ENCODE results near the gene ASCL1. TPM values are rescaled to one million over a fixed set of nuclear protein-coding genes. Genes with fewer than 3 reads are reported as not detected.

ASCL1 gene
- total and polyA plus RNA-seq, 2 experiments from 2014 or later: not detected

DNA sequence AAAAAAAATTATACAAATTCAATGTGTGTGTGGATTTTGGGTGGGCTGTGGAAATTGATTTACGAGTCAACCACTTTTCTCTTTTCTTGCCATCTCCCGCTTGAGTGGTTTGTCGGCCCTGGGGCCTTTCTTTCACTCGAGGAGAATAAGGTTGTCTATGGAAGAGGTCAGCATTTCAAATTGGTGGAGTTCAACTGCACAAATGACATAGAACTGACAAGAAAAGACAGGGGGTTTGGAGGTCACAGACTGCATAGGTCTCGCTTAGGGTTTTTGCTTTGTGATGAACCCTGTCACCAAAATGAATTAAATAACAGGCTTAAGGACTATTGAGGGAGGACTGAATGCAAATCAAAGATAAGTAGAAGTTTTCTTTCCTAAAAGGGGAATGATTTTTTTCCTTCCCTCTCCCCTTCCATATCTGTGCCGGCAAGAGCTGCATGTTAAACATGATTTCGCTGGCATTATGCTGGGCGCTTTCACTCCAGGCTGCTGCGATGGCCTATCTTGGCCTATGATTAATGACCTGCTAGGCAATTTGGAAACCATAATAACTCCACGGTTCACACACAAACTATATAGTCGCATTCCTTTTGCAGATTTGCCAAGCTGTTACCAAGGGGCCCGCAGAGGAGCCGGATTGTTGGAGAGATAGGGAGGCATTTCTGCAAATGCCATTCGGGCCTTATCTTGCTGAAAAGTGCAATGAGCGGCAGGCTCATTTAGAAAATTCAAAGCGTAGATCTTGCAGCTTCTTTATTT is 20.7 kb downstream of the ASCL1 start:
- DNase-seq (ENCODE audit: low read depth in 1 of 2, low spot score in 1 of 2): no peak
- H3K4me1 ChIP-seq (ENCODE audit: low read depth): no peaks in the 10 kb centered on the region
- TF ChIP-seq, protein P1, sequence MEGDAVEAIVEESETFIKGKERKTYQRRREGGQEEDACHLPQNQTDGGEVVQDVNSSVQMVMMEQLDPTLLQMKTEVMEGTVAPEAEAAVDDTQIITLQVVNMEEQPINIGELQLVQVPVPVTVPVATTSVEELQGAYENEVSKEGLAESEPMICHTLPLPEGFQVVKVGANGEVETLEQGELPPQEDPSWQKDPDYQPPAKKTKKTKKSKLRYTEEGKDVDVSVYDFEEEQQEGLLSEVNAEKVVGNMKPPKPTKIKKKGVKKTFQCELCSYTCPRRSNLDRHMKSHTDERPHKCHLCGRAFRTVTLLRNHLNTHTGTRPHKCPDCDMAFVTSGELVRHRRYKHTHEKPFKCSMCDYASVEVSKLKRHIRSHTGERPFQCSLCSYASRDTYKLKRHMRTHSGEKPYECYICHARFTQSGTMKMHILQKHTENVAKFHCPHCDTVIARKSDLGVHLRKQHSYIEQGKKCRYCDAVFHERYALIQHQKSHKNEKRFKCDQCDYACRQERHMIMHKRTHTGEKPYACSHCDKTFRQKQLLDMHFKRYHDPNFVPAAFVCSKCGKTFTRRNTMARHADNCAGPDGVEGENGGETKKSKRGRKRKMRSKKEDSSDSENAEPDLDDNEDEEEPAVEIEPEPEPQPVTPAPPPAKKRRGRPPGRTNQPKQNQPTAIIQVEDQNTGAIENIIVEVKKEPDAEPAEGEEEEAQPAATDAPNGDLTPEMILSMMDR (IDR thresholded peaks at IDR 0.05; ENCODE audit: low read depth, low read length): no peak
- H3K9me3 ChIP-seq (ENCODE audit: low read depth): no peaks in the 10 kb centered on the region
- no peak overlapping the region for H3K27ac ChIP-seq
- H3K36me3 ChIP-seq: no peaks in the 10 kb centered on the region
- peaks cover 23% of the 10 kb centered on the region for H3K27me3 ChIP-seq
- H3K4me3 ChIP-seq: no peak overlapping the region

GRCh38 chr12:102980350-102980749 is 22.9 kb downstream of the ASCL1 start:
- Histone ChIP-seq H3K27me3 (peaks cover 22% of the 10 kb centered on the region), H3K36me3 (no peaks in the 10 kb centered on the region), H3K9me3 (ENCODE audit: low read depth) (no peaks in the 10 kb centered on the region), H3K4me3 (no peak overlapping the region), H3K27ac (no peak overlapping the region), H3K4me1 (ENCODE audit: low read depth) (no peaks in the 10 kb centered on the region)
- TF ChIP-seq, protein P1 (IDR thresholded peaks at IDR 0.05; ENCODE audit: low read depth, low read length): no peak
- no peak for DNase-seq (ENCODE audit: low read depth in 1 of 2, low spot score in 1 of 2)

DNA sequence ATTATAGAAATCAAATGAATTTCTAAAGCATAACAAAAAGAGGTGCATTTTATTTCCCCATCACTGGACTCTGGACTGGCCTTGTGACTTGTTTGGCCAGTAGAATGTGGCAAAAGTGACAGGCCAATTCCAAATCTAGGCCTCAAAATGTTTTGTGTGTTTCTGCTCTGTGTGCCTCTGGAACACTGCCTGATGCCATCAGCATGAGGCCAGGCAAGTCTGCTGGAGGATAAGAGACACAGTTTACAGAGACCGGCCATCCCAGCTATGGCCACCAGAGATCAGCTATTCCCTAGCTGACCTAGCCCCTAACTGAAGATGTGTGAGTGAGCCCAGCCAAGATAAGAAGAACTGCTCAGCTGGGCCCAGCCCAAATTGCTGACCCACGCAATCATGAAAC is 32.9 kb downstream of the ASCL1 start:
- Histone ChIP-seq H3K27me3 (peaks cover 4% of the 10 kb centered on the region), H3K9me3 (ENCODE audit: low read depth) (no peaks in the 10 kb centered on the region), H3K36me3 (no peaks in the 10 kb centered on the region), H3K4me1 (ENCODE audit: low read depth) (no peaks in the 10 kb centered on the region), H3K27ac (no peak overlapping the region), H3K4me3 (no peak overlapping the region)
- no peak for DNase-seq (ENCODE audit: low read depth in 1 of 2, low spot score in 1 of 2)
- TF ChIP-seq, protein P1 (IDR thresholded peaks at IDR 0.05; ENCODE audit: low read depth, low read length): no peak

GRCh38 chr12:102992297-102992696 is 34.8 kb downstream of the ASCL1 start:
- Histone ChIP-seq H3K9me3 (ENCODE audit: low read depth) (no peaks in the 10 kb centered on the region), H3K36me3 (no peaks in the 10 kb centered on the region), H3K27ac (no peak overlapping the region), H3K4me1 (ENCODE audit: low read depth) (no peaks in the 10 kb centered on the region), H3K27me3 (peaks cover 4% of the 10 kb centered on the region), H3K4me3 (no peak overlapping the region)
- TF ChIP-seq, protein P1 (IDR thresholded peaks at IDR 0.05; ENCODE audit: low read depth, low read length): no peak
- no peak for DNase-seq (ENCODE audit: low read depth in 1 of 2, low spot score in 1 of 2)

DNA sequence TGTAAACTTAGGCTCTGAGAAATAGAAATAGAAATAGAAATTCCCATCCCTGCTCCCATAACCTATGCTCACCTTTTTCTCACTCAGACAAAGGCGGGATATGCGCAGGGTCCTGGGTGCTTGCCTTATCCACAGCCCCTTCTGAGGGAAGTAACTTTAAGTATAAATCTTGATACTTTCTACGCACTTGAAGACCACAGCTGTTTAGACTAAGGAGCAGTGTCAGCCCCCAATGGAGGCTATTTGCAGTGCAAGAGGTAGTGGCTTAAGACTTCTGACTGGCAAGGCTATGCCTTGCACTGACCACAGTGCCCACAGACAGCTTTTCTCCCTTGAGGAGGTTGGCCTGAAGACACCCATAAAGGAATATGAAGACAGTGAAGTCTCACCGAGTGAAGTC is 35.2 kb downstream of the ASCL1 start:
- Histone ChIP-seq H3K27ac (no peak overlapping the region), H3K9me3 (ENCODE audit: low read depth) (no peaks in the 10 kb centered on the region), H3K4me3 (no peak overlapping the region), H3K36me3 (no peaks in the 10 kb centered on the region), H3K4me1 (ENCODE audit: low read depth) (no peaks in the 10 kb centered on the region), H3K27me3 (peaks cover 4% of the 10 kb centered on the region)
- TF ChIP-seq, protein P1 (IDR thresholded peaks at IDR 0.05; ENCODE audit: low read depth, low read length): no peak
- DNase-seq (ENCODE audit: low read depth in 1 of 2, low spot score in 1 of 2): no peak

Measured in cardiac muscle cell (in vitro differentiated cells and primary cell).